Stromal cell of bone marrow (primary cell): Measurements from ENCODE around the gene C19orf67.
A peak's percentile ranks its signal among the peaks of the same experiment; 100 is the strongest.

Experiments used
- DNase-seq: peaks from one replicate; pipeline ENCODE4 v3.0.0-alpha.2; 2012; ENCODE audit warnings: low read depth

The C19orf67 gene

GRCh38 chr19:14081797-14082674 lies 3.5 kb downstream of the C19orf67 start:
- no peak for DNase-seq

- DNase-seq = peak; percentile 99
Measured at GRCh38 chr19:14080887-14081796, 4.4 kb downstream of the C19orf67 start.

GRCh38 chr19:14078411-14078810 lies 7.2 kb downstream of the C19orf67 start:
- DNase-seq = peak; percentile 82

- DNase-seq = no peak
Measured at GRCh38 chr19:14073925-14074838, 11.4 kb downstream of the C19orf67 start.

DNA sequence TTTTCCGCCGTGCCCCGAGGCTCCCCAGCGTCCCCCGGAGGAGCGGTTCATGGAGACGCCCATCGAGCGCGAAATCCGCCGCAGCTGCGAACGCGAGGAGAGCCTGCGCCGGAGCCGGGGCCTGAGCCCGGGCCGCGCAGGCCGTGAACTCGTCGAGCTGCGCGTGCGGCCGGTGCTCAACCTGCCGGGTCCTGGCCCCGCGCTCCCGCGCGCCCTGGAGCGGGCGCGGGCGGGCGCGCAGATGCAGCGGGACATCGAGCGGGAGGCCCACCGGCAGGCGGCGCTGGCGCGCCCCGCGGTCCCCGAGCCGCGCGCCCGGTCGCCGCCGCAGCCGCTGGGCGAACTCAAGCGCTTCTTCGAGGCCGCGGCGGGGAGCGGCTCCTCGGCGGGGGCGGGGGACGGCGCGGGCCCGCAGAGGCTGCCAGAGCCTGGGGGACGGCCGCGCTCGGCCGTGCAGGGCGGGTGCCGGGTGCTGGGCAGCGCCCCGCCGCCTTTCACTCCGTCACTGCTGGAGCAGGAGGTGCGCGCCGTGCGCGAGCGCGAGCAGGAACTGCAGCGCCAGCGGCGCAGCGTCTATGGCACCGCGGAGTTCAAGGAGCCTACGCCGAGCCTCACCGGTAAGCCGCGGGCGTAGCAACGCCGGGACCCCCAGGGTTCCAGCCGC lies 12.2 kb downstream of the C19orf67 start:
- peak; percentile 58 for DNase-seq

DNA sequence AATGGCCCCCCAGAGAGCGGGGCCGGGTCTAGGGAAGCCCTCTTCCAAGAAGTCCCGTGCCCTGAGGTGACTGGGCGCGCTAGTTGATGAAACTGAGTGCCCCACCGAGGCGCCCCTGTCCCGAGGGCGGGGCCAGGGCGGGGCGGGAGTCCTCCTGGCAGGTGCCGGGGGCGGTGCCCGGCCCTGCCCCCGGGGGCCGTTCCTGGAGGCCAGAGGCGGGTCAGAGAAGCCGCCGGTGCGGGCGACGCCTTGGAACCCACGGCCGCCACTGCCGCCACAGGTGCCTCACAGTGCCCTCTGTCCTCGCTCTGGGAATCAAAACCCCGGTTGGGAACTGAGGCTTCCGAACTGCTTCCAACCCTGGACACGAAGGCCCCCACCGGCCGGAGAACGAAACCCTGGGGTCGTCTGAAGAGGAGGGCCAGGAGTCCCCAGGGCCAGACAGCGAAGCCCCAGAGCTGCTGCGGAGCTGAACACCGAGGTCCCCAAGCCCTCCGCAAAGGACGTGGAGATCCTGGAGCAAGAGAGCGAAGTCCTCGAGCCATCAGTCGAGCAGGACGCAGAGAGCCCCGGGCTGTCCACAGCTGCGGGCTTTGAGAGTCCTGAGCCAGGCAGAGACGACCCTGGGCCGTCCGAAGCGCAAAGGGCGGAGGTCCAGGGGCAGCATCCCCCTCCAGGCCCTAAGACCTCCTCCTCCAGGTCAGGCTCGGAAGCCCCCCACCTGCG lies 12.9 kb downstream of the C19orf67 start, which contains the start of gene MISP3:
Gene MISP3 (plus strand): TSS at position 252 of the 726 bp plus-strand sequence. CDS start 524 bp downstream, outside the sequence.
- DNase-seq = no peak

- DNase-seq = no peak
Measured at GRCh38 chr19:14070268-14071050, 15.1 kb downstream of the C19orf67 start.

DNA sequence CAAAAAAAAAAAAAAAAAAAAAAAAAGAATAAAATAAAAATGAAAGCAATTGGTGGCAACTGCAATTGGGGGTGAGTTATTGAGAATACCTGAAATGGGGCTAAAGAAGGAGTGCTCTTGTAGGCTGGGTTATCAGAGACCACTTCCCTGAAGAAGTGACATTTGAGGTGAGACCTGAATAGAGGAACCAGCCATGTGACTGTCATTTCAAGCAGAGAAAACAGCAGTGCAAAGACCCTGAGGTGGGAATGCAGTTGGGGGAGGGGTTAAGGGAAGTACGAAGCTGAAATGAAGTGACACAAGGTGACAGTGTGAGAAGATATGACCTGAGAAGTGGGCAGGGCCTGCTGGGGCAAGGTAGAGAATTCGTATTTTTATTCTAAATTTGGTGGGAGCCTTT lies 19.4 kb downstream of the C19orf67 start:
- no peak for DNase-seq

DNA sequence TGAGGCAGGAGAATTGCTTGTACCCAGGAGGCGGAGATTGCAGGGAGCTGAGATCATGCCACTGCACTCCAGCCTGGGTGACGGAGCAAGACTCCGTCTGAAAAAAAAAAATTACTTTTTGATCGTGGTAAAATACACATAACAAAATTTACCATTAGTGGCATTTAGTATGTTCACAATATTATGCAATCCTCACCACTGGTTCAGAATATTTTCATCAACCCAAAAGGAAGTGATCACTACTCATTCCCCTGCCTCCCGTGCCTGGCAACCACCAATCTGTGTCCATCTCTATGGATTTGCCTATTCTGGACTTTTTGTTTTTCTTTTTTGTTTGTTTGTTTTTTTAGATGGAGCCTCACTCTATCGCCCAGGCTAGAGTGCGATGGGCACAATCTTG lies 22.5 kb downstream of the C19orf67 start:
- no peak for DNase-seq

- DNase-seq = no peak
Measured at GRCh38 chr19:14062558-14062855, 23.1 kb downstream of the C19orf67 start.

DNA sequence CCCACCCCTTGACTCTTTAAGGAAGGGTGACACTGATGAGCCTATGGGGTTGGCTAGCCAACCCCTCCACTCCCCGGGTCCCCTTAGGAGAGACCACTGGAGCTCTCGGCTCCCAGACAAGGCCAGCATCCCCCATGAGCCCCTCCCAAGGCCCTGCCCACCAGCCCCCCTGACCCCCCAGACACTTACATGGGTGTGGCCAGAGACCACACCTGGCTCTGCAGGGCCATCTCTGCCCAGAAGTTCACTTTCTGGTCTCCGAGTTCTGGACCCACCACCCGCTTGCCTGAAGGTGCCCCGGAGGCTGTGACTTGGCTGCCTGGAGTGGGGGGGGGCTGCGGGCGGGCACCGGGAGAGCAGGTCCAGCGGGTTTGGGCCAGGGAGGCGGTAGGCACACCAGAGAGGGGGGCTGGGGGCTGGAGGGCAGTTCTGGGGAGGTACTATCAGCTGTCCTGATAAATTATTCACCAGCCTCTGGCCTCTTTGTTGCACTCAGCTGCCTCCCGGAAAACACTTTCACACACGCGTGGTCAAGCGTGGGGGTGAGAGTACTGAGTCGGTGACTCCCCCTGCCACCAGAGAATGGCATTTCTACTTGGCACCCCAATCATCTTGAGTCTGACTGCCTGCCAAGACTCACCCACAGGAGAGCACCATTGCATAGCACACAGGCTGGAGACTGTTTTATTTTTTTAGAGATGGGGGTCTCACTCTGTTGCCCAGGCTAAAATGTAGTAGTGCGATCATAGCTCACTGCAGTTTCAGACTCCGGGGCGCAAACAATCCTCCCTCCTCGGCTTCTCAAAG lies 23.6 kb downstream of the C19orf67 start, which contains the start of gene PALM3:
Gene PALM3 (minus strand): TSS at position 326 of the 807 bp plus-strand sequence. CDS start 96 bp downstream, at position 230.
- DNase-seq = no peak

DNA sequence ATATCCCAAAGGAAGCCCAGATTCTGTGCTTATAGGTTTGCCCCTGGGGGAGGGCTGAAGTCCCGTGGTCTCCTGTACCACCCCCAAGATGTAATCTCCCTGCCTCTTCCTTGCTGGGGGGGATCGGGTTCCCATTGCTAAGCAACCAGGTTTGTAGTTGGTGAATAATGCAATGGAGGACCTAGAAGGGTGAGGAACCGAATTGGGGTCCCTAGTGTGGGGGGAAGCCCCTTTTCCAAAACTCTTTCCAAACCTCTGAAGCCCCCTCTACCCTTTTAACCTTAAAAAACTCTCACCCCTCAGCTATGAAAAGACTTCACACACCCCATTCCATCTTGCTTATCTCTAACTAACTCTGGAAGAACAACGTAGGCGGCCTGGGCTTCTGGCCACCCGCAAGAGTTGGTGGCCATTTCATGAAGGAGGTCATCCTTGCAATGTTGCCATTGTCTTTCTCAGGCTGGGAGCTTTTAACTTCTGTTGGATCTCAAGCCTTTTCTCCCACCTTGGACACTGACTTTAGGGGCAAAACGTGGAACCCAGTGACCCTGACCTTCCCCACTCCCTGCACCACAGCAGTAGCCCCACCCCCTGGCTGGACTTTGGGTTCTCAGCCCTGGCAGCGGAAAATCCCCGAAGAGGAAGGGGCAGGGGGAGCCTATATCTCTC lies 24.4 kb downstream of the C19orf67 start:
- DNase-seq = no peak

DNA sequence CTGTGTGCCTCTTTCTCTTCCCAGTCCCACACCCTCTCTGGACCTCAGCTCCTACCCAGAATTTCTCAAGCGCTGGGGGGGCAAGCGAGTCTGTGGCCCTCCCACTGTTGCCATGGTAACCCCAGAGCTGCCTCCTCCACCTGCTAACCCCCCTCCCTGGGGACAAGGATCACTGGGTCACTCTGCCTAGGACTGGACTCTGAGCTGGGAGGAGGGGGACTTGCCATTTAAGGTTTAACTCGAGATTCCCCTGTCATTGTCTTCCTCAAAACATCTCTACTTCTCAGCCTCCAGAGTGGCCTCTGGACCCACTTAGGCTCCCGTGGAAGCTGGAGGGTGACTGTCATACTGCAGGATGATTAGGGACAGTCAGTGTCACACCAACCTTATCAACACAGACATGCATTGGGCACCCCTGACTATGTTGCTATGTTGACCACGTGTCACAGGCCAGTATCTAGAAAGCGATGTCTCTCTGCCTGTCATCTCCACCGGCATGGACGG lies 25.9 kb downstream of the C19orf67 start:
- DNase-seq = no peak

DNA sequence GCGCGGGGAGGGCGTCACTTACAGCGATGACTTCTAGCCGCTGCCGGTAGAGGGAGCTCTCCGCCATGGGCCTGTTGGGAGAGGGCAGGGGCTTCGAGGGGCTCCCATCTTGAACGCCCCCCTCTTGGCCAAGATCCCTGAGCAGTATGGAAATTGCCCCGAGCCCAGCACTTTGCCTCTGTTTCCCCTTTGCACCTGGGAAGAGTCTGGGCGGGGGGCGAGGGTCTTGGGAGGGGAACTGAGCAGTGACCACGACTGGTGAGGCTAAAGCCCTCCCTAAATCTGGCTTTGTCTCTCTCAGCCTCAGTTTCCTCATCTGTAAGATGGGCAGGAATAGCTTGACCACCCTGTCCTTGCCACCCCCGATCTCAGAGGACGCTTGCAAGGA lies 26.5 kb downstream of the C19orf67 start:
- DNase-seq = no peak

- DNase-seq = no peak
Measured at GRCh38 chr19:14058182-14059092, 27.1 kb downstream of the C19orf67 start.

- DNase-seq = no peak
Measured at GRCh38 chr19:14056741-14057356, 28.7 kb downstream of the C19orf67 start.
